A549 (cell line): ENCODE measurements around the gene RXRG.

ENCODE experiments used
- CTCF ChIP-seq: fragments of >200 bp; sonication (Bioruptor Twin); formaldehyde crosslinking; IDR thresholded peaks from 3 replicates; pipeline ENCODE4 v1.5.1; 2016
- HDAC2 ChIP-seq: fragments of 200-600 bp; sonication (generic); IDR thresholded peaks from 2 replicates; pipeline ENCODE4 v1.6.1; 2016
- HOXA7 ChIP-seq: fragments of 250-450 bp; sonication (Bioruptor Pico); IDR thresholded peaks from 2 replicates; pipeline ENCODE4 v1.5.0; 2020; ENCODE audit warnings: mild to moderate bottlenecking, moderate library complexity
- JUN ChIP-seq, 2 experiments: fragments of >200 bp; sonication (Bioruptor Twin); formaldehyde crosslinking; IDR thresholded peaks; 2 replicates in 1 of 2; 3 replicates in 1 of 2; pipeline ENCODE4 v1.6.1; 2016 to 2017
- POLR2A ChIP-seq: IDR thresholded peaks from 2 replicates; pipeline ENCODE4 v1.6.1; 2012; ENCODE audit warnings: mild to moderate bottlenecking, low read length
- RCOR1 ChIP-seq: fragments of 150-350 bp; IDR thresholded peaks from 2 replicates; pipeline ENCODE4 v1.6.1; 2014; ENCODE audit warnings: antibody characterized with exemption, low read length, low read depth
- SREBF2 ChIP-seq: fragments of 450-650 bp; IDR thresholded peaks from 2 replicates; pipeline ENCODE4 v1.6.1; 2014; ENCODE audit warnings: mild to moderate bottlenecking, moderate library complexity

- TF ChIP-seq CTCF, result no peak
- no peak for TF ChIP-seq HOXA7
- no peak for TF ChIP-seq JUN (IDR thresholded peaks at IDR 0.05)
- TF ChIP-seq RCOR1, result no peak
- no peak for TF ChIP-seq POLR2A
- TF ChIP-seq SREBF2, result no peak
- no peak for TF ChIP-seq HDAC2
These were observed 9.1 kb downstream of the RXRG start for GRCh38 chr1:165435801-165436200.
